GM19193 (cell line): ENCODE measurements around the gene MAP7D3.

Source experiments
- POLR2A ChIP-seq: IDR thresholded peaks from 4 replicates; pipeline ENCODE4 v1.6.1; 2011; ENCODE audit not compliant: insufficient read depth, insufficient read length; ENCODE audit errors: extremely low read depth

Gene MAP7D3

GRCh38 chrX:136258951-136259350 is 7.8 kb upstream of the MAP7D3 start:
- no peak for TF ChIP-seq POLR2A

GRCh38 chrX:136256026-136256425 is 4.8 kb upstream of the MAP7D3 start:
- TF ChIP-seq POLR2A, result no peak

DNA sequence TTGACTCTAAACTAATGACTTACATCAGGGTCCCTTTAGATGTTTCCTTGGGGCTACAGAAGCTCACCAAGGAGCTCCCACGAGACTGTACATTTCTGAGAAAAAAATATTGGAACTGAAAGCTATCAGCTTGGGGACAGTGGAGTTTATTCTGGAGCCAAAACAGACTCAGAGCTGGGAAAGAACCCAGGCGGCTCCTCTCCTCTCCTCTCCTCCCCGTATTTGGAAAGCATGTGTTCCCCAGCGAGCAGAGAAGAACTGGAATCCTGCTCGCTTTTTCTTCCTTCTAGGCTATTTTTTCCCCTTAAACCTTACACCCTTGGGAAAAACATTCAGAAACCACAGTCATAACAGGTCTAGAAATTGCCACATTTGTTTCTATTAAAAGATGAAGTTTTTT is 4.3 kb upstream of the MAP7D3 start:
- no peak for TF ChIP-seq POLR2A

DNA sequence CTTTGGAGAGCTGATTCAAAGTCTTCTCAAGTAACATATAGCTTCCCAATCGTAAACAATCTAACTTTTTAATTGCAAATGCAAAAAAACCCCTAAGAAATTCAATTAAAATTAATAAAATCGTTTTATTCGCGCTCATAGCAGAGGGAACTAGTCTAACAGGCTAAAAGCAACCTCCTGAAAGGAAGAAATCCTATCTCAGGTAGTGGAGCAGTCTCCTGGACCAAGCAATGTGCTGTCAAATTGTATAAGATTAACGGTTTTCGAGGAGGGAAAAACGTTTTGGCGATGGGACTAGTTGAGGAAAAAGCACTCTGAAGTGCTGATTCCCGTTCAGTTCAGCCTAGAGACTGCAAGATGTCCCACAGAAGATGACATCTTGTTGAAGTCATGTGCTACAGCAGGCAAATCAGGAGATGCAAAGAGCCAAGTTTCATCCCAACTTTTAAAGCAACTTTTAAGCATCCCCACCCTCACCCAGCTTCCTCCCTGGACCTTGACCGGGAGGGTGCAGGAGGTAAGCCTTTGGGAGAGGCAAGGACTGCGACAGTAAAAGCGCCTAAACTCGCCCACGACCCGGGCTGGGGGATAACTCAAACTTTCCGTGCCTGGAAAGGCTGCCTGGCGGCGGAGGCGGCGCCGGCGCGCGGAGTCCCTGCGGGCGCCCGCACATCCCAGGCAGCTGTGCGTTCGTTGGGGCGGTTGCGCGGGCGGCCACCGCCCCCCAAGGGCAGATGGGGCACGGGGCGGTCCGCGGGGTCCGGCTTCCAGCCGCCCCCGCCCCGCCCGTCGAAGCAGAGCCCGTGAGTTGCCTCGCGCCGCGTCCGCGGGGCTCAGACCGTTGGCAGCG is 784 bp downstream of the MAP7D3 start:
- TF ChIP-seq POLR2A, result no peak

- no peak for TF ChIP-seq POLR2A
Measured at GRCh38 chrX:136246201-136246600, 5.0 kb downstream of the MAP7D3 start.

GRCh38 chrX:136237074-136237473 is 14.1 kb downstream of the MAP7D3 start:
- TF ChIP-seq POLR2A, result no peak

GRCh38 chrX:136228839-136229207 is 22.4 kb downstream of the MAP7D3 start:
- no peak for TF ChIP-seq POLR2A

GRCh38 chrX:136227948-136228838 is 23.0 kb downstream of the MAP7D3 start:
- TF ChIP-seq POLR2A, result no peak

- no peak for TF ChIP-seq POLR2A
Measured at GRCh38 chrX:136227074-136227473, 24.1 kb downstream of the MAP7D3 start.

DNA sequence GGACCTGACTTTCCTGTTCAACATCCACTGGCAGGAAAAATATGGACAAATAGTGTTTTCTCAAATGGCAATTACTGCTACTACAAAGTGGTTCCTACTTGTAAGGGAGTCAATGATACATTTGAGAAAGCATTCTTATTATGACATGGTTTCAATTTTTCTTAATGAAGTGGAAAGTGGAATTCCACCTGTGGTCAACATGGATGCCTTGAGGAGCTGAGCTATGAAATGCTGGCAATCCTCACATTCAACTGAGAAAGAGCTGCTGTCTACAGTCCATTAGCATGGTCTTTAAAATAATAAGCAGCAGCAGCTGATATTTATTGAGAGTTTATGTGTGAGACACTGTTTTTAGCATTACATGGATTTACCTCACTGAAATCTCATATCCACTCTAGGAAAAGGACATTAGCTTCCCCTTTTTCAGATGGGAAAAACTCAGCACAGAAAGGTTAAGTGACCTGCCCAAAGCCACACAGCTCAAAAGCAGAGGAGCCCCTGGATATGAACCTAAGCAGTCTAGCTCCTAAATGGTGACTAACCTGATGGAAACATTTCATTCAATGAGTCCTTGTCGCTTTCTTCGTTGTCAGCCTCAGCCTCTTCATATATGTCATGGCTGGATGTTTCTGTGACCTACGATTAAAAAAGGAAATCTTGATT is 29.2 kb downstream of the MAP7D3 start:
- no peak for TF ChIP-seq POLR2A

- no peak for TF ChIP-seq POLR2A
Measured at GRCh38 chrX:136220951-136221350, 30.2 kb downstream of the MAP7D3 start.

DNA sequence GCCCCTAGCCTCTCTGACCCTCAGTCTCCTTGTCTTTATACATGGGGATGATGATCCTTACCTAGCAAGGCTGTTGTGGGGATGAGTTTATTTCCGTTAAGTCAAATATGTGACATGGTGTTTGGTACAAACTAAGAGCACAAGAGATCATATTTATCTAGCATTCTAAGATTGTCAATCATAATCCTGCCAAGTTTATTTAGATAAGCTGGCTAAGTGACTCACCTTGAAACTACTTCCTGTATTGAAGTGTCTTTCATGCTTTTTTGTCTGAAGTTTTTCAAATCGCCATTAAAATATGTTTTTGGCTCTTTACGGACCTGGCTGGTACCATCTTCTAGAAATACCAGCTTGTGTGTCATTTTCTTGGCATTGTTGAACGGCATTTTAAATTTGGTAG is 30.7 kb downstream of the MAP7D3 start:
- no peak for TF ChIP-seq POLR2A

DNA sequence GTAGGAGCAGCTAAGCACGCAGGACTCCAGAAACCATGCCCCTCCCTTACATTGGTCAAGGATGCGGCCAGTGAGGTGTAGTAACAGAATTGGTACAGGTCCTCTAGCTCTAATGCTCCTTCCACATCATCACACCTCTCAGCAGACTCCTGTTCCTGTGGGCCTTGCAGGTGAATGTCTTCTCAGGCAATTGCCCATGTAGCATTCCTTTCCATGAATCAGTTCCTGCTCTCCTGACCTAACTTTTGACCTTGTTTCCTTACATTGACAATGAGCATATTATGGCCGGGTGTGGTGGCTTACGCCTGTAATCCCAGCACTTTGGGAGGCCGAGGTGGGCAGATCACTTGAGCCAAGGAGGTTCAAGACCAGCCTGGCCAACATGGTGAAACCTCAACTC is 31.3 kb downstream of the MAP7D3 start:
- no peak for TF ChIP-seq POLR2A

DNA sequence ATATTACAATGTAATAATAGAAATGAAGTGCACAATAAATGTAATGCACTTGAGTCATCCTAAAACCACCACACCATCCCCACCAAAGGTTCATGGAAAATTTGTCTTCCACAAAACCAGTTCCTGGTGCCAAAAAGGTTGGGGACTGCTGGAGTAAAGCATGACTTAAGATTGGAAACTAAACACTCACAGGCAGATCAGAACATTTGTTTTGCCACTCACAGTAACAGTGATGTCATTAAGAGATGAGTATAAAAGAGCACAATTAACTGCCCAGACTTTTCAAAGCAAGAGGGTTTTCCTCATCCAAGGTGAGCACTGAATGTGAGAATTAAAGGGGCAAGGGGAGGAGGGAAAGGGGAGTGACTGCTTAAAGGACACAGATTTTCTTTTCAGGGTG is 35.6 kb downstream of the MAP7D3 start:
- no peak for TF ChIP-seq POLR2A

DNA sequence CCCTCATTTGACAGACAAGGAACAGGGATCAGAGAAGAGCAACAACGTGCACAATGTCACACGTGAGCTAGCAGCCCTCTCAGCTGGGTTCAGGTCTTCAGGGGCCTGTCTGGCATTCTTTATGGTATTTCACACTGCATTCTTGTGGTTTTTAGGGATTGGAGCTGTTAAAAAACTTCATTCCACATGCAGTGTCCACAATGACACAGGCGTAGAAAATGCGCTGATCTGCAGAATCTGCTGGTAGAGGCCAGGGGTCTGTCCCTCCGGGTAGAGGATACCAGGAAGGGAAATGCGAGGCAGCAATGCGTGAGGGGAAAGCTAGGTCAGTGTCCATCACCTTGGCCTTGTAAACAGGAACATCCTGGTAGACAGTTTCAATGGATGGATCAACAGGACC is 36.6 kb downstream of the MAP7D3 start:
- no peak for TF ChIP-seq POLR2A
